GM12878 (cell line): ENCODE data around the gene LRP1B. TPM values are rescaled to one million over a fixed set of nuclear protein-coding genes. Genes with fewer than 3 reads are reported as not detected.

Experiments used
- ATAC-seq: fragments of 200-7000 bp; cut with Tn5 transposase; 3 replicates; pipeline ENCODE4 v1.9.1; 2020; ENCODE audit warnings: mild to moderate bottlenecking, moderate library complexity
- BruUV-seq: library from RNA; stranded (reverse); fragments of 400-500 nt; replicated peaks from 2 replicates; lab custom pipeline; 2021; lab: Mats Ljungman, UMichigan
- CTCF ChIA-PET: fragments of 300-600 bp; sonication (Branson Sonifier 250); formaldehyde crosslinking; extraction: SDS; loops from one replicate; lab custom pipeline; 2021; ENCODE audit warnings: inconsistent platforms; lab: Yijun Ruan, JAX
- POLR2A ChIA-PET: fragments of 350-600 bp; formaldehyde crosslinking; extraction: SDS; loops from one replicate; lab custom pipeline; 2021; ENCODE audit warnings: inconsistent platforms; lab: Charles Lee
- RAD21 ChIA-PET: fragments of 300-600 bp; sonication (Branson Sonifier 250); formaldehyde crosslinking; loops from one replicate; lab custom pipeline; 2023; ENCODE audit warnings: antibody characterized with exemption; ENCODE audit not compliant: unreplicated experiment; lab: Charles Lee
- SMC1A ChIA-PET: fragments of 300-600 bp; sonication (Branson Sonifier 250); formaldehyde crosslinking; loops from one replicate; lab custom pipeline; 2023; ENCODE audit not compliant: unreplicated experiment, uncharacterized antibody; lab: Charles Lee
- DNase-seq: peaks from one replicate; pipeline ENCODE4 v3.0.0-alpha.2; 2011; ENCODE audit warnings: low read depth, low spot score
- FAIRE-seq: peaks from 3 replicates; lab custom pipeline; 2011; peaks lifted over from hg19 to GRCh38; lab: Jason Lieb, UNC
- H2AFZ ChIP-seq: 2 replicates; pipeline ENCODE4 v1.6.0; 2011; ENCODE audit warnings: low read depth, low read length, control low read depth; ENCODE audit not compliant: control insufficient read depth
- H3K27ac ChIP-seq: 2 replicates; pipeline ENCODE4 v1.5.1; 2011; ENCODE audit warnings: control low read depth; ENCODE audit not compliant: control insufficient read depth, insufficient read depth
- H3K27me3 ChIP-seq, 2 experiments: replicated peaks in 1 of 2; 2 replicates each; pipeline versions ENCODE4 v1.6.0 to v1.6.1; 2011; ENCODE audit warnings: low read length in 1 of 2; ENCODE audit not compliant: control insufficient read depth in 2 of 2, insufficient read depth in 2 of 2
- H3K36me3 ChIP-seq, 2 experiments: 2 replicates each; pipeline ENCODE4 v1.5.1; 2011; ENCODE audit warnings: low read length in 1 of 2; ENCODE audit not compliant: control insufficient read depth in 2 of 2, insufficient read depth in 2 of 2
- H3K4me1 ChIP-seq: 2 replicates; pipeline ENCODE4 v1.6.1; 2011; ENCODE audit warnings: mild to moderate bottlenecking, low read length, moderate library complexity, mixed read lengths; ENCODE audit not compliant: control insufficient read depth, insufficient read depth
- H3K4me2 ChIP-seq: 2 replicates; pipeline ENCODE4 v1.6.0; 2011; ENCODE audit warnings: control low read depth; ENCODE audit not compliant: control insufficient read depth, insufficient read depth
- H3K4me3 ChIP-seq: fragments of 200-600 bp; sonication (generic); 2 replicates; pipeline ENCODE4 v1.5.1; 2016
- H3K79me2 ChIP-seq: 2 replicates; pipeline ENCODE4 v1.6.0; 2011; ENCODE audit warnings: low read length; ENCODE audit not compliant: control insufficient read depth, insufficient read depth
- H3K9ac ChIP-seq: 2 replicates; pipeline ENCODE4 v1.8.0; 2011; ENCODE audit warnings: low read length, control low read depth, mixed read lengths; ENCODE audit not compliant: control insufficient read depth, insufficient read depth
- H3K9me3 ChIP-seq: replicated peaks from 3 replicates; pipeline ENCODE4 v1.5.1; 2011; ENCODE audit warnings: mild to moderate bottlenecking, low read length; ENCODE audit not compliant: control insufficient read depth, insufficient read depth
- H4K20me1 ChIP-seq: 2 replicates; pipeline ENCODE4 v1.6.0; 2011; ENCODE audit not compliant: control insufficient read depth, insufficient read depth
- BCLAF1 ChIP-seq: fragments of 450-650 bp; IDR thresholded peaks from 2 replicates; pipeline ENCODE4 v1.6.1; 2017; ENCODE audit warnings: antibody characterized with exemption, mild to moderate bottlenecking, moderate library complexity
- BHLHE40 ChIP-seq, 2 experiments: fragments of 450-650 bp in 1 of 2; IDR thresholded peaks; 2 replicates each; pipeline ENCODE4 v1.6.1; 2011 to 2017; ENCODE audit warnings: low read depth in 2 of 2, borderline replicate concordance in 1 of 2, improper control_type of control experiment in 1 of 2, low read length in 1 of 2, mild to moderate bottlenecking in 1 of 2
- CTCF ChIP-seq, 3 experiments: IDR thresholded peaks in 2 of 3; conservative IDR thresholded peaks in 1 of 3; 2 replicates each; pipeline ENCODE4 v1.5.1; 2011; ENCODE audit warnings: low read depth in 3 of 3, low read length in 3 of 3, mild to moderate bottlenecking in 3 of 3, control low read depth in 2 of 3, moderate library complexity in 2 of 3, inconsistent platforms in 1 of 3, mixed read lengths in 1 of 3; ENCODE audit not compliant: control insufficient read depth in 2 of 3, insufficient read depth in 1 of 3; ENCODE audit errors: extremely low read depth in 1 of 3
- CUX1 ChIP-seq: IDR thresholded peaks from 2 replicates; pipeline ENCODE4 v1.6.1; 2012; ENCODE audit warnings: improper control_type of control experiment, low read depth, low read length; ENCODE audit not compliant: insufficient replicate concordance
- E2F4 ChIP-seq: IDR thresholded peaks from 2 replicates; pipeline ENCODE4 v1.6.1; 2012; ENCODE audit warnings: low read depth, low read length, improper control_type of control experiment
- ELK1 ChIP-seq: IDR thresholded peaks from 2 replicates; pipeline ENCODE4 v1.6.1; 2012; ENCODE audit warnings: low read depth, low read length, improper control_type of control experiment
- IKZF2 ChIP-seq, 2 experiments: fragments of 450-650 bp; IDR thresholded peaks; 2 replicates each; pipeline ENCODE4 v1.6.1; 2017; ENCODE audit warnings: mild to moderate bottlenecking in 2 of 2, moderate library complexity in 2 of 2
- PAX8 ChIP-seq: fragments of 450-650 bp; IDR thresholded peaks from 2 replicates; pipeline ENCODE4 v1.6.1; 2017; ENCODE audit warnings: mild to moderate bottlenecking, moderate library complexity
- PKNOX1 ChIP-seq: fragments of 450-650 bp; IDR thresholded peaks from 2 replicates; pipeline ENCODE4 v1.6.1; 2016; ENCODE audit warnings: mild to moderate bottlenecking
- WGBS: methylation state at CpG from one replicate; pipeline ENCODE4 v1.1.6; 2016; ENCODE audit warnings: low lambda C conversion rate; ENCODE audit not compliant: insufficient replicate concordance, insufficient coverage; ENCODE audit errors: missing lambda C conversion rate; 5-methylcytosine and 5-hydroxymethylcytosine counted together
- in situ Hi-C: fragments of 300-500 bp; cut with MboI; formaldehyde crosslinking; loops from 9 replicates; pipeline ENCODE4 v1.14.3; 2018; ENCODE audit warnings: mixed read lengths
- intact Hi-C: fragments of 100-400 bp; cut with micrococcal nuclease; formaldehyde crosslinking; loops from one replicate; pipeline ENCODE4 v1.14.2; 2022; ENCODE audit not compliant: unreplicated experiment
- polyA plus RNA-seq, 11 experiments: library from polyadenylated mRNA; depleted of rRNA in 4 of 11; unstranded in 6 of 11; stranded (reverse) in 5 of 11; fragments of >200 nt; fragmentation: Nextera tagmentation in 4 of 11; fragmentation: Illumina TruSeq in 1 of 11; extraction: Ambion mirVana in 4 of 11; extraction: Trizol in 1 of 11; gene quantifications; 1 replicate in 1 of 11; 2 replicates in 10 of 11; pipeline versions ENCODE4 v1.2.1 to v1.2.3, GENCODE V29; 2011 to 2016; ENCODE audit warnings: inconsistent platforms in 2 of 11, missing spikeins in 2 of 11, low read depth in 1 of 11
- total RNA-seq, 4 experiments: library from RNA; depleted of rRNA in 3 of 4; stranded (reverse); fragments of >200 nt in 3 of 4; fragmentation: Illumina TruSeq in 1 of 4; extraction: Trizol in 1 of 4; gene quantifications; 2 replicates each; pipeline versions ENCODE4 v1.2.1 to v1.2.3, GENCODE V29; 2013 to 2021

LRP1B gene
- total and polyA plus RNA-seq, 10 of the 15 experiments (the other 5 are each of a cell fraction or from before 2014, with no cell fraction given) = under 0.01 to 0.06 (median 0.03) TPM; not detected in 5

- ATAC-seq (no peak), FAIRE-seq (no peak), DNase-seq (no peak)
- POLR2A ChIA-PET = no interaction called here
- BruUV-seq = no TSS peak
- Histone ChIP-seq H3K36me3 (no peaks in the 10 kb centered on the region), H3K4me3 (no peak overlapping the region), H3K4me2 (no peak overlapping the region), H3K79me2 (no peaks in the 10 kb centered on the region), H4K20me1 (no peaks in the 10 kb centered on the region), H3K27me3 (no peaks in the 10 kb centered on the region; a peak in 1 of 4 replicates), H3K9ac (no peak overlapping the region), H3K9me3 (no peaks in the 10 kb centered on the region), H2AFZ (no peak overlapping the region), H3K27ac (no peak overlapping the region), H3K4me1 (no peaks in the 10 kb centered on the region)
- SMC1A ChIA-PET = no interaction called here
- in situ Hi-C loops (no loop called here), intact Hi-C loops (no loop called here)
- RAD21 ChIA-PET = no interaction called here
- CTCF ChIA-PET = no interaction called here
- 0% methylated on average over 1 of the region's 1 CpG for WGBS
- TF ChIP-seq BHLHE40 (IDR thresholded peaks at IDR 0.05; ENCODE audit: borderline replicate concordance in 1 of 2, low read depth in 2 of 2, low read length in 1 of 2) (no peak), CUX1 (no peak), CTCF (IDR thresholded peaks at IDR 0.05 in 2 of 3, conservative IDR thresholded peaks at IDR 0.05 in 1 of 3; ENCODE audit: control insufficient read depth in 2 of 3, extremely low read depth in 1 of 3, insufficient read depth in 1 of 3, low read depth in 3 of 3, low read length in 3 of 3) (no peak), PKNOX1 (no peak), IKZF2 (IDR thresholded peaks at IDR 0.05) (no peak), PAX8 (no peak), ELK1 (no peak), BCLAF1 (no peak), E2F4 (no peak)
Observed at GRCh38 chr2:141654311-141654710, 476.5 kb downstream of the LRP1B start.
